ENCODE data around the gene SLC13A3.

SLC13A3 gene

GRCh38 chr20:46551522-46552381 is 99.5 kb downstream of the SLC13A3 start:
- no peak for DNase-seq

GRCh38 chr20:46550461-46550860 is 100.8 kb downstream of the SLC13A3 start, which contains the start of gene OCSTAMP:
TSS of gene OCSTAMP (minus strand) at chr20:46550654. CDS start at chr20:46550560, 94 bp downstream.
- no peak for DNase-seq

- DNase-seq, result no peak
These were observed 101.9 kb downstream of the SLC13A3 start for GRCh38 chr20:46549188-46549972.

- no peak for DNase-seq
These were observed 102.6 kb downstream of the SLC13A3 start for GRCh38 chr20:46548688-46549087.

- no peak for DNase-seq
These were observed 103.3 kb downstream of the SLC13A3 start for GRCh38 chr20:46547995-46548394.

- DNase-seq, result no peak
These were observed 104.3 kb downstream of the SLC13A3 start for GRCh38 chr20:46546936-46547335.

- DNase-seq, result no peak
These were observed 105.0 kb downstream of the SLC13A3 start for GRCh38 chr20:46546298-46546697.

GRCh38 chr20:46545827-46546138 is 105.5 kb downstream of the SLC13A3 start:
- DNase-seq, result no peak

GRCh38 chr20:46545077-46545826 is 106.0 kb downstream of the SLC13A3 start:
- no peak for DNase-seq

GRCh38 chr20:46544576-46544975 is 106.7 kb downstream of the SLC13A3 start:
- no peak for DNase-seq

GRCh38 chr20:46543959-46544358 is 107.3 kb downstream of the SLC13A3 start:
- no peak for DNase-seq

GRCh38 chr20:46543033-46543432 is 108.2 kb downstream of the SLC13A3 start:
- DNase-seq, result no peak

- DNase-seq, result no peak
These were observed 109.9 kb downstream of the SLC13A3 start for GRCh38 chr20:46541229-46541935.

- DNase-seq, result no peak
These were observed 112.1 kb downstream of the SLC13A3 start for GRCh38 chr20:46539113-46539512.

GRCh38 chr20:46530640-46531039 is 120.6 kb downstream of the SLC13A3 start:
- no peak for DNase-seq

GRCh38 chr20:46523696-46524328 is 127.4 kb downstream of the SLC13A3 start:
- DNase-seq, result no peak

GRCh38 chr20:46523108-46523507 is 128.2 kb downstream of the SLC13A3 start:
- no peak for DNase-seq

- peak; percentile 47 for DNase-seq
These were observed 130.2 kb downstream of the SLC13A3 start for GRCh38 chr20:46520976-46521579.

GRCh38 chr20:46520540-46520939 is 130.7 kb downstream of the SLC13A3 start:
- no peak for DNase-seq

- DNase-seq, result no peak
These were observed 131.7 kb downstream of the SLC13A3 start for GRCh38 chr20:46519471-46520068.
